GM12801 (cell line): ENCODE measurements around the gene RANGAP1.

Experiments
- CTCF ChIP-seq: IDR thresholded peaks from one replicate; pipeline ENCODE4 v1.5.1; 2011; ENCODE audit warnings: control low read depth; ENCODE audit not compliant: insufficient read length; ENCODE audit errors: extremely low read depth

The RANGAP1 gene

GRCh38 chr22:41250127-41250526 lies 35.9 kb downstream of the RANGAP1 start:
- no peak for TF ChIP-seq CTCF

DNA sequence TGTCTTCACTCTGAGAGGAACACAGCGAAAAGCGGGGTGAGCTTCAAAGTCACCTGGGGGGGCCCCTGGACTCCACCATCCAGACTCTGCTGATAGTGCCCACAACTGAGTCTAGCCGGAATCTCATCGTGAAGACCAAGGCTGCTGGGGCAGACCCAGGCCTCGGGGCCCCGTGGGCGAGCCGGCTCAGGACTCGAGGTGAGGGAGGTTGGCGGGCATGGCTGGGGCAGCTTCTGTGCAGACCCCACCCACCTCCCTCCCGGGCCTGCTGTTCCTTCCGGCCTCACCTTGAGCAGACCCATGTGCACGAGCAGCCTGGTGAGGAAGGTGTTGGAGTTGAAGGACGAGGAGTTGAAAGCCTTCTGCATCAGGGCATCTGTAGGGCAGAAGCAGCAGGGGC lies 36.5 kb downstream of the RANGAP1 start:
- TF ChIP-seq CTCF: no peak

- no peak for TF ChIP-seq CTCF
Measured at GRCh38 chr22:41248758-41249157, 37.2 kb downstream of the RANGAP1 start.

- no peak for TF ChIP-seq CTCF
Measured at GRCh38 chr22:41248314-41248713, 37.7 kb downstream of the RANGAP1 start.

DNA sequence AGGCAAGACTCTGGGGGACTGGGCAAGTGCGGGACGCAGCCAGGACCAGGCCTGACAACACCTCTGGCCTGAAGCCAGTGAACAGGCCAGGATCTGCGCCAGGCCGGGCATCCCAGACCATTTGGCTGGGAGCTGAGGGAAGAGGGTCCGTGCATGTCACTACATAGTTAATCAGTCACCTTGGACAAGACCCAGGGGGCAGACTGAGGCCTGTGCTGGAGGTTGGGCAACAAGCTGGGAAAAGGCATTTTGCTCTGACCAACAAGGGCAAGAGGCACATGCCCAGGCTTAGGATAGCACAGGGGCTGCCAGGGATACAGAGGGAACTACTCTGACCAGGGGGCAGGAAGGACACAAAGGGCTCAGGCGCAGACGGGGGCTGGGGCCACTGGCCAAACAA lies 38.3 kb downstream of the RANGAP1 start:
- no peak for TF ChIP-seq CTCF

- TF ChIP-seq CTCF: no peak
Measured at GRCh38 chr22:41245917-41246499, 40.0 kb downstream of the RANGAP1 start.

- TF ChIP-seq CTCF: no peak
Measured at GRCh38 chr22:41243361-41243760, 42.6 kb downstream of the RANGAP1 start.
